Astrocyte (in vitro differentiated cells and primary cell): ENCODE data around the gene NPLOC4. TPM values are rescaled to one million over a fixed set of nuclear protein-coding genes. Genes with fewer than 3 reads are reported as not detected.
A peak's percentile ranks its signal among the peaks of the same experiment; 100 is the strongest.

Experiments used
- DNase-seq: peaks from one replicate; pipeline ENCODE4 v3.0.0-alpha.2; 2010; ENCODE audit warnings: low read depth
- FAIRE-seq: peaks from 2 replicates; lab custom pipeline; 2011; peaks lifted over from hg19 to GRCh38; lab: Jason Lieb, UNC
- H2AFZ ChIP-seq: 2 replicates; pipeline ENCODE4 v1.6.0; 2012; ENCODE audit warnings: low read depth, low read length, inconsistent platforms
- H3K27ac ChIP-seq: 2 replicates; pipeline ENCODE4 v1.5.1; 2011; ENCODE audit warnings: low read depth, low read length, inconsistent platforms
- H3K27me3 ChIP-seq: 2 replicates; pipeline ENCODE4 v1.6.0; 2011; ENCODE audit warnings: low read length, inconsistent platforms; ENCODE audit not compliant: insufficient read depth
- H3K36me3 ChIP-seq: 2 replicates; pipeline ENCODE4 v1.5.1; 2011; ENCODE audit warnings: low read length, inconsistent platforms; ENCODE audit not compliant: insufficient read depth
- H3K4me1 ChIP-seq: 2 replicates; pipeline ENCODE4 v1.5.1; 2011; ENCODE audit warnings: low read length, inconsistent platforms; ENCODE audit not compliant: insufficient read depth
- H3K4me2 ChIP-seq: 2 replicates; pipeline ENCODE4 v1.6.0; 2012; ENCODE audit warnings: low read length, inconsistent platforms
- H3K4me3 ChIP-seq: 2 replicates; pipeline ENCODE4 v1.5.1; 2011; ENCODE audit warnings: low read depth, mild to moderate bottlenecking, low read length, inconsistent platforms; ENCODE audit not compliant: insufficient read depth
- H3K79me2 ChIP-seq: 2 replicates; pipeline ENCODE4 v1.6.0; 2012; ENCODE audit warnings: mild to moderate bottlenecking, low read length, inconsistent platforms; ENCODE audit not compliant: insufficient read depth
- H3K9ac ChIP-seq: 2 replicates; pipeline ENCODE4 v1.6.0; 2012; ENCODE audit warnings: mild to moderate bottlenecking, low read length, inconsistent platforms
- H3K9me3 ChIP-seq: 2 replicates; pipeline ENCODE4 v1.5.1; 2012; ENCODE audit warnings: low read depth, mild to moderate bottlenecking, low read length, inconsistent platforms; ENCODE audit not compliant: insufficient read depth
- H4K20me1 ChIP-seq: 2 replicates; pipeline ENCODE4 v1.6.0; 2012; ENCODE audit warnings: low read length, inconsistent platforms; ENCODE audit not compliant: insufficient read depth
- H3K27ac Mint-ChIP-seq: one replicate; pipeline ENCODE4 v1.8.0; 2021; ENCODE audit warnings: mild to moderate bottlenecking, mixed read lengths; ENCODE audit not compliant: unreplicated experiment
- H3K27me3 Mint-ChIP-seq: one replicate; pipeline ENCODE4 v1.8.0; 2021; ENCODE audit warnings: low read depth, mixed read lengths; ENCODE audit not compliant: unreplicated experiment
- H3K36me3 Mint-ChIP-seq: one replicate; pipeline ENCODE4 v1.8.0; 2021; ENCODE audit warnings: low read depth, mixed read lengths; ENCODE audit not compliant: unreplicated experiment
- H3K4me1 Mint-ChIP-seq: one replicate; pipeline ENCODE4 v1.8.0; 2021; ENCODE audit warnings: low read depth, mixed read lengths; ENCODE audit not compliant: unreplicated experiment
- H3K4me3 Mint-ChIP-seq: one replicate; pipeline ENCODE4 v1.8.0; 2021; ENCODE audit warnings: mild to moderate bottlenecking, moderate library complexity, mixed read lengths; ENCODE audit not compliant: unreplicated experiment
- H3K9me3 Mint-ChIP-seq: one replicate; pipeline ENCODE4 v1.8.0; 2021; ENCODE audit warnings: mild to moderate bottlenecking, mixed read lengths; ENCODE audit not compliant: unreplicated experiment
- CTCF ChIP-seq: IDR thresholded peaks from 2 replicates; pipeline ENCODE4 v1.5.1; 2011; ENCODE audit warnings: low read depth, mild to moderate bottlenecking, inconsistent platforms, low read length, moderate library complexity; ENCODE audit not compliant: insufficient read depth
- EZH2 ChIP-seq: IDR thresholded peaks from 2 replicates; pipeline ENCODE4 v1.6.1; 2012; ENCODE audit warnings: mild to moderate bottlenecking, low read length, inconsistent platforms; ENCODE audit not compliant: insufficient read depth
- total RNA-seq: library from RNA; stranded (reverse); gene quantifications from 2 replicates; pipeline ENCODE4 v1.2.1, GENCODE V29; 2021

The NPLOC4 gene
- total RNA-seq, 1 donor from 2014 or later: 125 TPM

GRCh38 chr17:81608082-81608481 lies 28.8 kb downstream of the NPLOC4 start:
- FAIRE-seq (no peak), DNase-seq (peak; percentile 44)
- H3K4me2 ChIP-seq: peak overlapping the region; percentile 46
- peak overlapping the region; percentile 29 for H3K27ac ChIP-seq
- H2AFZ ChIP-seq: no peak overlapping the region
- Mint-ChIP-seq H3K27me3 (no peaks in the 10 kb centered on the region), H3K9me3 (no peaks in the 10 kb centered on the region), H3K4me3 (no peak overlapping the region), H3K27ac (peak overlapping the region; percentile 12), H3K36me3 (peaks cover 19% of the 10 kb centered on the region), H3K4me1 (peaks cover 25% of the 10 kb centered on the region)
- H3K9me3 ChIP-seq: no peaks in the 10 kb centered on the region
- peaks cover 70% of the 10 kb centered on the region for H4K20me1 ChIP-seq
- TF ChIP-seq EZH2 (no peak), CTCF (no peak)
- peaks cover 15% of the 10 kb centered on the region for H3K4me1 ChIP-seq
- H3K79me2 ChIP-seq: peaks cover 68% of the 10 kb centered on the region
- H3K36me3 ChIP-seq: peaks cover 35% of the 10 kb centered on the region
- no peak overlapping the region for H3K4me3 ChIP-seq
- H3K27me3 ChIP-seq: no peaks in the 10 kb centered on the region
- peak overlapping the region; percentile 28 for H3K9ac ChIP-seq

DNA sequence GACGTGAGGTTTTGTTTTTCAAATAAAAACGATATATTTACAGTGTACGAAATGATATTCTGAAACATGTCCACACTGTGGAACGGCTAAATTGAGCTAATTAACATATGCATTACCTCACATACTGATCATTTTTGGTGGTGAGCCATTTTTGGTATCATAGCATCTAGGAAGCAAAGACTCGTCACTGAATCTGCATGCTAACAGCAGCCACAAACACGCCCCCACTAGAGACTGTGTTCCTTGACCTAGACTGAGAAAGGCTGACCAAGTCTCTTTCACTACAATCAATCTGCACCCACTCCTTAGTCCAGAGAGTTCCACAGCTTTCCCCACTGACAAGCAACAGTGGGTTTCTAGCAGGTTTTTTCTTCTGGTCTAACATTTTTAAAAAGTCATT lies 29.5 kb downstream of the NPLOC4 start:
- no peak overlapping the region for H3K4me3 ChIP-seq
- no peaks in the 10 kb centered on the region for H3K27me3 Mint-ChIP-seq
- peaks cover 25% of the 10 kb centered on the region for H3K4me1 Mint-ChIP-seq
- no peaks in the 10 kb centered on the region for H3K9me3 ChIP-seq
- peak overlapping the region; percentile 28 for H3K9ac ChIP-seq
- peak overlapping the region; percentile 46 for H3K4me2 ChIP-seq
- peaks cover 15% of the 10 kb centered on the region for H3K36me3 Mint-ChIP-seq
- peak; percentile 81 for DNase-seq
- H2AFZ ChIP-seq: no peak overlapping the region
- peak overlapping the region; percentile 29 for H3K27ac ChIP-seq
- H3K27ac Mint-ChIP-seq: no peak overlapping the region
- no peaks in the 10 kb centered on the region for H3K9me3 Mint-ChIP-seq
- no peak overlapping the region for H3K4me3 Mint-ChIP-seq
- no peak for FAIRE-seq
- H3K79me2 ChIP-seq: peaks cover 64% of the 10 kb centered on the region
- peaks cover 32% of the 10 kb centered on the region for H3K36me3 ChIP-seq
- no peak for TF ChIP-seq EZH2
- TF ChIP-seq CTCF: no peak
- H3K27me3 ChIP-seq: no peaks in the 10 kb centered on the region
- peaks cover 15% of the 10 kb centered on the region for H3K4me1 ChIP-seq
- peaks cover 65% of the 10 kb centered on the region for H4K20me1 ChIP-seq

- peak overlapping the region; percentile 28 for H3K9ac ChIP-seq
- H3K4me1 Mint-ChIP-seq: peaks cover 45% of the 10 kb centered on the region
- FAIRE-seq (no peak), DNase-seq (no peak)
- no peaks in the 10 kb centered on the region for H3K27me3 ChIP-seq
- no peaks in the 10 kb centered on the region for H3K9me3 ChIP-seq
- H3K4me3 ChIP-seq: no peak overlapping the region
- peaks cover 68% of the 10 kb centered on the region for H4K20me1 ChIP-seq
- H3K27ac Mint-ChIP-seq: peak overlapping the region; percentile 51
- peaks cover 8% of the 10 kb centered on the region for H3K36me3 Mint-ChIP-seq
- H3K79me2 ChIP-seq: peaks cover 56% of the 10 kb centered on the region
- H3K4me2 ChIP-seq: no peak overlapping the region
- no peaks in the 10 kb centered on the region for H3K9me3 Mint-ChIP-seq
- H3K36me3 ChIP-seq: peaks cover 30% of the 10 kb centered on the region
- no peak overlapping the region for H3K27ac ChIP-seq
- H3K27me3 Mint-ChIP-seq: no peaks in the 10 kb centered on the region
- no peak overlapping the region for H3K4me3 Mint-ChIP-seq
- no peak for TF ChIP-seq EZH2
- no peak for TF ChIP-seq CTCF
- peaks cover 27% of the 10 kb centered on the region for H3K4me1 ChIP-seq
- H2AFZ ChIP-seq: no peak overlapping the region
These were observed 32.9 kb downstream of the NPLOC4 start for GRCh38 chr17:81603846-81604610.
